B cell (primary cell): Measurements from ENCODE around the gene IL17REL. TPM values are rescaled to one million over a fixed set of nuclear protein-coding genes. Genes with fewer than 3 reads are reported as not detected.

Source experiments
- ATAC-seq: fragments of 200-7000 bp; cut with Tn5 transposase; one replicate; pipeline ENCODE4 v1.10.0; 2021; ENCODE audit warnings: low read depth, mild to moderate bottlenecking, moderate number of reproducible peaks, moderate library complexity
- CTCF ChIA-PET: fragments of 350-600 bp; sonication (Branson Sonifier 250); formaldehyde crosslinking; loops from one replicate; lab custom pipeline; 2021; ENCODE audit warnings: antibody characterized with exemption, inconsistent platforms; lab: Charles Lee
- POLR2A ChIA-PET: fragments of 350-600 bp; sonication (Branson Sonifier 250); formaldehyde crosslinking; loops from one replicate; lab custom pipeline; 2021; ENCODE audit warnings: antibody characterized with exemption; lab: Charles Lee
- DNase-seq: peaks from one replicate; pipeline ENCODE4 v3.0.0; 2013
- H2AFZ ChIP-seq: 2 replicates; pipeline ENCODE4 v1.6.1; 2012; ENCODE audit warnings: mild to moderate bottlenecking, low read depth, low read length; ENCODE audit not compliant: insufficient read depth, poor library complexity, severe bottlenecking
- H3K27ac ChIP-seq, 2 donors: 1 replicate in 1 of 2; 2 replicates in 1 of 2; pipeline ENCODE4 v1.5.1; 2012 to 2013; ENCODE audit warnings: low read length in 2 of 2, mild to moderate bottlenecking in 2 of 2, moderate library complexity in 1 of 2
- H3K27me3 ChIP-seq, 4 experiments: fragments of 200-600 bp in 1 of 4; sonication (generic) in 1 of 4; replicated peaks in 1 of 4; 1 replicate in 2 of 4; 2 replicates in 2 of 4; pipeline versions ENCODE4 v1.6.1 to v1.7.0; 2013 to 2016; ENCODE audit warnings: low read length in 3 of 4, mild to moderate bottlenecking in 2 of 4, mixed read lengths in 1 of 4, moderate library complexity in 1 of 4; ENCODE audit not compliant: insufficient read depth in 4 of 4, control insufficient read depth in 3 of 4; ENCODE audit errors: control extremely low read depth in 1 of 4
- H3K36me3 ChIP-seq, 2 experiments: replicated peaks in 1 of 2; 1 replicate in 1 of 2; 2 replicates in 1 of 2; pipeline versions ENCODE4 v1.6.1 to v1.7.1; 2013; ENCODE audit warnings: low read length in 1 of 2; ENCODE audit not compliant: insufficient read depth in 2 of 2, control insufficient read depth in 1 of 2; ENCODE audit errors: control extremely low read depth in 1 of 2, extremely low read depth in 1 of 2
- H3K4me1 ChIP-seq, 2 donors: fragments of 200-600 bp in 1 of 2; sonication (generic) in 1 of 2; 1 replicate in 1 of 2; 2 replicates in 1 of 2; pipeline versions ENCODE4 v1.5.1 to v1.6.1; 2013 to 2017; ENCODE audit warnings: low read length in 2 of 2; ENCODE audit not compliant: control insufficient read depth in 2 of 2, insufficient read depth in 2 of 2
- H3K4me2 ChIP-seq: replicated peaks from 2 replicates; pipeline ENCODE3; 2012; ENCODE audit warnings: mild to moderate bottlenecking, low read depth, low read length; ENCODE audit not compliant: poor library complexity, severe bottlenecking
- H3K4me3 ChIP-seq, 5 experiments: fragments of 200-600 bp in 1 of 5; sonication (generic) in 1 of 5; 1 replicate in 3 of 5; 2 replicates in 2 of 5; pipeline versions ENCODE4 v1.5.1 to v1.7.0; 2011 to 2016; ENCODE audit warnings: low read length in 4 of 5, mild to moderate bottlenecking in 4 of 5, low read depth in 2 of 5, control low read depth in 1 of 5, moderate library complexity in 1 of 5; ENCODE audit not compliant: insufficient read depth in 1 of 5; ENCODE audit errors: control extremely low read depth in 1 of 5, extremely low read depth in 1 of 5
- H3K79me2 ChIP-seq: fragments of 200-600 bp; sonication (generic); one replicate; pipeline ENCODE4 v1.6.0; 2016; ENCODE audit warnings: low read length; ENCODE audit not compliant: control insufficient read depth, insufficient read depth
- H3K9ac ChIP-seq: fragments of 200-600 bp; sonication (generic); 2 replicates; pipeline ENCODE4 v1.6.1; 2017; ENCODE audit warnings: mild to moderate bottlenecking, low read length, moderate library complexity
- H3K9me3 ChIP-seq, 3 donors: one replicate each; pipeline versions ENCODE4 v1.6.1 to v1.7.1; 2013; ENCODE audit warnings: low read length in 2 of 3; ENCODE audit not compliant: control insufficient read depth in 2 of 3, insufficient read depth in 1 of 3; ENCODE audit errors: control extremely low read depth in 1 of 3
- H4K20me1 ChIP-seq: 2 replicates; pipeline ENCODE4 v1.6.0; 2012; ENCODE audit warnings: mild to moderate bottlenecking, low read length; ENCODE audit not compliant: insufficient read depth, control insufficient read depth, poor library complexity, severe bottlenecking
- H3K27ac Mint-ChIP-seq: one replicate; pipeline ENCODE4 v1.8.0; 2021; ENCODE audit warnings: mixed read lengths
- H3K27me3 Mint-ChIP-seq: one replicate; pipeline ENCODE4 v1.8.0; 2021; ENCODE audit warnings: mixed read lengths
- H3K4me1 Mint-ChIP-seq: one replicate; pipeline ENCODE4 v1.8.0; 2021; ENCODE audit warnings: mixed read lengths
- H3K4me3 Mint-ChIP-seq: one replicate; pipeline ENCODE4 v1.8.0; 2021; ENCODE audit warnings: mixed read lengths
- H3K9me3 Mint-ChIP-seq: one replicate; pipeline ENCODE4 v1.8.0; 2022; ENCODE audit warnings: mixed read lengths; ENCODE audit not compliant: insufficient read depth
- EZH2 ChIP-seq: IDR thresholded peaks from 2 replicates; pipeline ENCODE4 v1.6.1; 2012; ENCODE audit warnings: borderline replicate concordance, low read depth, mild to moderate bottlenecking, moderate library complexity, low read length; ENCODE audit not compliant: insufficient read depth, poor library complexity, severe bottlenecking
- WGBS: methylation state at CpG from one replicate; pipeline ENCODE4 v1.1.5; 2013; ENCODE audit warnings: missing lambda C conversion rate; ENCODE audit not compliant: insufficient coverage; 5-methylcytosine and 5-hydroxymethylcytosine counted together
- intact Hi-C: fragments of 100-400 bp; cut with micrococcal nuclease; formaldehyde crosslinking; loops from one replicate; pipeline ENCODE4 v1.10.0; 2022
- polyA plus RNA-seq: library from polyadenylated mRNA; depleted of rRNA; stranded (reverse); fragments of >200 nt; gene quantifications from 2 replicates; pipeline ENCODE4 v1.2.3, GENCODE V29; 2012
- total RNA-seq, 2 donors: library from RNA; stranded (reverse); fragments of 120-200 nt in 1 of 2; gene quantifications; 1 replicate in 1 of 2; 2 replicates in 1 of 2; pipeline versions ENCODE4 v1.2.3 to v1.2.4, GENCODE V29; 2013 to 2022
- TF ChIP-seq, protein P1 (sequence below): fragments of 200-600 bp; IDR thresholded peaks from one replicate; pipeline ENCODE4 v1.8.0; 2022; ENCODE audit warnings: antibody characterized with exemption, mild to moderate bottlenecking

IL17REL gene
- total and polyA plus RNA-seq, 2 donors (not counting 1 experiment from before 2014, with no cell fraction given), result 0.09 to 0.10 TPM

DNA sequence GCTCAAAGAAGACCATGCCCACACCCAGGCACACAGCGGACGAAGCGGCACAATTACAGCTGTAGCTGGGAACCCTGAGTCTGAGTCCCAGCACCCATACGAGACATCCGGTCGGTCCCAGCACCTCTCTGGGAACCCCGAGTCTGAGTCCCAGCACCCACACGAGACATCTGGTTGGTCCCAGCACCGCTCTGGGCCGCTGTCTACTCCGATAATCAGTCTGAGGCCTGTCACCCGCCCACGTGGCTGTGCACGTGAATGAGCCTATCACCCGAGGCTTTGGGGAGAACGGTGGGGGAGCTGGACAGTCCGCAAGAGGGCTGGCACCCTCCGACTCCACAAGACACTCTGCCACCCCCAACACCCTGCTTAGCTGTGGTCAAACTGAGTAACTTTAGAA is 39.4 kb upstream of the IL17REL start:
- H3K27ac ChIP-seq, result no peak overlapping the region
- no peak overlapping the region for H3K4me2 ChIP-seq
- CTCF ChIA-PET, result no interaction called here
- Mint-ChIP-seq H3K4me1 (peaks cover 18% of the 10 kb centered on the region), H3K27me3 (peaks cover 49% of the 10 kb centered on the region), H3K4me3 (no peak overlapping the region), H3K27ac (no peak overlapping the region), H3K9me3 (peaks cover 5% of the 10 kb centered on the region)
- POLR2A ChIA-PET, result no interaction called here
- WGBS, result 93% methylated on average over 16 of the region's 18 CpGs
- intact Hi-C loops, result no loop called here
- no peak for DNase-seq
- H3K9ac ChIP-seq, result no peak overlapping the region
- no peak overlapping the region for H2AFZ ChIP-seq
- H4K20me1 ChIP-seq, result no peaks in the 10 kb centered on the region
- no peaks in the 10 kb centered on the region for H3K79me2 ChIP-seq
- no peak for ATAC-seq
- H3K4me1 ChIP-seq, result peaks cover 0 to 8% of the 10 kb centered on the region in 2 donors
- no peak overlapping the region for H3K4me3 ChIP-seq
- TF ChIP-seq, protein P1, sequence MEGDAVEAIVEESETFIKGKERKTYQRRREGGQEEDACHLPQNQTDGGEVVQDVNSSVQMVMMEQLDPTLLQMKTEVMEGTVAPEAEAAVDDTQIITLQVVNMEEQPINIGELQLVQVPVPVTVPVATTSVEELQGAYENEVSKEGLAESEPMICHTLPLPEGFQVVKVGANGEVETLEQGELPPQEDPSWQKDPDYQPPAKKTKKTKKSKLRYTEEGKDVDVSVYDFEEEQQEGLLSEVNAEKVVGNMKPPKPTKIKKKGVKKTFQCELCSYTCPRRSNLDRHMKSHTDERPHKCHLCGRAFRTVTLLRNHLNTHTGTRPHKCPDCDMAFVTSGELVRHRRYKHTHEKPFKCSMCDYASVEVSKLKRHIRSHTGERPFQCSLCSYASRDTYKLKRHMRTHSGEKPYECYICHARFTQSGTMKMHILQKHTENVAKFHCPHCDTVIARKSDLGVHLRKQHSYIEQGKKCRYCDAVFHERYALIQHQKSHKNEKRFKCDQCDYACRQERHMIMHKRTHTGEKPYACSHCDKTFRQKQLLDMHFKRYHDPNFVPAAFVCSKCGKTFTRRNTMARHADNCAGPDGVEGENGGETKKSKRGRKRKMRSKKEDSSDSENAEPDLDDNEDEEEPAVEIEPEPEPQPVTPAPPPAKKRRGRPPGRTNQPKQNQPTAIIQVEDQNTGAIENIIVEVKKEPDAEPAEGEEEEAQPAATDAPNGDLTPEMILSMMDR, result no peak
- TF ChIP-seq EZH2, result no peak
- H3K36me3 ChIP-seq, result no peaks in the 10 kb centered on the region
- peaks cover 0 to 24% (median 8%) of the 10 kb centered on the region in 3 donors for H3K9me3 ChIP-seq
- peaks cover 0 to 18% (median 4%) of the 10 kb centered on the region in 4 experiments for H3K27me3 ChIP-seq

DNA sequence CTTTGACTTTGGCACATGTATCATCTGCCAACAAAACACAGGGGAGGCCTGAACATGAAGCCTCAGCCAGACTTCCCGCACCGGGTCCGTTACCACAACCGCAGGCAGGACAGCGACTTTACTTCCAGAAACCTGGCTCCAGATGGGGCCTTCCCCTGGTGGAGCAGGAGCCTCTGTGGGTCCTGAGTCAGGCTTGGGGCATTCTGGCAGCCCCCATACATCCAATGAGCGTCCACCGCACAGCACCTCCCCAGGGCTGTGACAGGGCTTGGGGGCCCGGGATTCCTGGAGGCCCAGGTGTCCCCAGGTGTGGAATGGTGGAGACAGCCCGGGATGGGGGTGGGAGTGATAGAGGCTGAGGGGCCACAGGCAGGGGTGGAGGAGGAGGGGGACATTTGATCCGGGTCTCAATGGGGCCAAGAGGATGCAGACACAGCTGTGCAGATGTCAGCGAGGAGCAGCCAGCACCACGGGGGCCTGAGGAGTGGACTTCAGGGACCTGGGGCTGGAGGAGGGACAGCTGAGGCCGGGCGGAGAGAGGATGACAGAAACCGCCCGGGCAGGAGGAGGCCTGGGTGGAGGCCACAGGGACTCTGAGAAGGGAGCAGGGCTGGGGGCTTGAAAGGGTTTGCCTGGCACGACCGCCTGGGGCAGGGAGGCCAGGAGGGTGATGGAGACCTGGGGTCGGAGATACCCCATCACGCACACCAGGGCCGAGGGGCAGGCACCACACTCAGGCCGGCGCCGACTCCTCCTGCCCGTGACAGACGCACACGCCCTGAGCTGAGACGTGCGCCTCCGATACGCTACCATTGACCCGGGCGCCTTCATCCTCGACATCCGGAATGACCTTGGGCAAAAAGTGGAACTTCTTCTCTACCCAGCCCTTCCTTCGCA is 37.0 kb upstream of the IL17REL start:
- Mint-ChIP-seq H3K4me3 (no peak overlapping the region), H3K27me3 (peaks cover 31% of the 10 kb centered on the region), H3K27ac (no peak overlapping the region), H3K9me3 (peaks cover 5% of the 10 kb centered on the region), H3K4me1 (peaks cover 6% of the 10 kb centered on the region)
- no peak overlapping the region for H2AFZ ChIP-seq
- no peak overlapping the region for H3K9ac ChIP-seq
- H3K27ac ChIP-seq, result no peak overlapping the region
- H3K36me3 ChIP-seq, result no peaks in the 10 kb centered on the region
- no peak for DNase-seq
- POLR2A ChIA-PET, result interaction anchor here (0.6 kb wide), 1 partner anchor 179 kb away, joined by 11 read pairs; no protein-coding TSS in a partner anchor
- no peak overlapping the region for H3K4me3 ChIP-seq
- H3K9me3 ChIP-seq, result peaks cover 0 to 26% (median 8%) of the 10 kb centered on the region in 3 donors
- intact Hi-C loops, result no loop called here
- H3K79me2 ChIP-seq, result no peaks in the 10 kb centered on the region
- H3K27me3 ChIP-seq, result peaks cover 0 to 26% (median 2%) of the 10 kb centered on the region in 4 experiments
- CTCF ChIA-PET, result interaction anchor here (1.1 kb wide), 1 partner anchor 66 kb away, joined by 3 read pairs; no protein-coding TSS in a partner anchor
- ATAC-seq, result no peak
- no peaks in the 10 kb centered on the region for H3K4me1 ChIP-seq
- WGBS, result 95% methylated on average over 33 of the region's 36 CpGs
- no peak overlapping the region for H3K4me2 ChIP-seq
- no peaks in the 10 kb centered on the region for H4K20me1 ChIP-seq
- TF ChIP-seq, protein P1, result no peak
- no peak for TF ChIP-seq EZH2
